SKM-1 treated with dmso at 0.1 percent for 144 hours (cell line): ENCODE results near the gene TSHB.
"Not testable (repeated sequence)": the region's sequence is repeated elsewhere in the genome, so short reads cannot be mapped to it uniquely, and the experiment has no call there.

Source experiments
- DNase-seq: peaks from one replicate; lab custom pipeline; 2025; ENCODE audit not compliant: unreplicated experiment; lab: John Stamatoyannopoulos, UW

Gene TSHB

DNA sequence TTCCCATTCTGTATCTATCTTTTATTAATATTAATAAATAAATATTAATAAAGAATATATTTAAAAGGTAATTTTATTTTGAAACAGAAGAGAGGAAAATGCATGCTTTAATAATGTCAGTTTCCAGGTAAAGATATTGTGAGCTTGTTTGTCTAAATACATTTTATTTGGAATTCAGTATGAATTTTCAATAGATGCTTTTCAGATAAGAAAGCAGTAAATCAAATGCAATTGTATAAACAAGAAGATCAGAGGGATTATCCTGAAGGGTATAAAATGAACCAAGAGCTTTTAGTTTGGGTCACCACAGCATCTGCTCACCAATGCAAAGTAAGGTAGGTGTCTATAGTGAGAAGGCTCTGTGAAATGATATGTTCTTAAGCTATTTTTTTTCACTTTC is at the start of gene TSHB:
TSS of gene TSHB (plus strand) at position 301 of the 400 bp plus-strand sequence. CDS start 3,537 bp downstream, outside the sequence.
- DNase-seq, result no peak

- DNase-seq, result no peak
Measured at GRCh38 chr1:114982251-114982650, 47.4 kb upstream of the TSHB start.

- DNase-seq, result no peak
Measured at GRCh38 chr1:114986286-114986685, 43.3 kb upstream of the TSHB start.

DNA sequence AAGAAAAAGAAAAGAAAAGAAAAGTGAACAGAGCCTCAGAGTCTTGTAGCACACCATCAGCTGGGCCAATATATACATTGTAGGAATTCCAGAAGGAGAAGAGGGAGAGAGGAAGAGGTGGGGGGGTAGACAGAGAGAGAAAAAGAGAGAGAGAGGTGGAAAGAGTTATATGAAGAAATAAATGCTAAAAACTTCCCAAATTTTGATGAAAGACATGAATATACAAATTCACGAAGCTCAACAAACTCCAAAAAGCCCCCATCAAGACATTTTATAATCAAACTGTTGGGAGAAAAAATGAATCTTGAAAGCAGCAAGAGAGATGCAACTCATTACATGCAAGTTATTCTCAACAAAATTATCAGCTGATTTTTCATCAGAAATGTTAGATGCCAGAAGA is 41.5 kb upstream of the TSHB start:
- DNase-seq, result no peak

DNA sequence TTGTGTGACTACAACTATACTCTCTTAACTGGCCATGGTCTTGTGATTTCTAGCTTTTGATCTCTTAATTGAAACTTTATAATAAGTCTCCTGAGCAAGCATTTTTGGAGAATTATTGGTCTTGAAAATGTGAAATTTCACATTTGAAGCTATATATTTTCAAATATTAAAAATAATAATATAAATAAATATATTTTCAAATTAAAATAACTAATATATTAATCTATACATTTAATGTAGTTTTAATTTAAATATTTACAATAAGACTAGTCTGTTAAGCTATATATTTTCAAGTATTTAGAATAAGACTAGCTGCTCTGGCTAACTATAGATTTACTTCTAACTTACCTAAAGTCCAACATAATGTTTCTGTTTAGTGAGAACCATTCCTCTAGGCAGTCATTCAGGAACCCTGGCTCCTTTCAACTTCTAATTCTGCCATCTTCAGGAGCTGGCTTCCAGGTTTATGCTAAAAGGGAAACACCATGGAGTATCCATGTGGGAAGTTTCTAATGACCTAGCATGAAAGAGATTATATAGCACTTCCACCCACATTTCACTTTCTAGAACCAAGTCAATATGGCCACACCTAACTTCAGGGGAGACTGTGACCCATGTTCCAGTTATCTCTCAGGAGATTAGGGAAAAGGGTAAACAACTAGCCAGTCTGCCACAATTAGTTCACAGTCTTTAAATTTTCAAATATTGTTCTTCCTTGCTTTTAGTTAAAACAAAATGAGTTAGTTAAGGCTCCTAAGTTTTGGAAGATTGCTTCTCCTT is 31.9 kb upstream of the TSHB start:
- DNase-seq, result no peak

DNA sequence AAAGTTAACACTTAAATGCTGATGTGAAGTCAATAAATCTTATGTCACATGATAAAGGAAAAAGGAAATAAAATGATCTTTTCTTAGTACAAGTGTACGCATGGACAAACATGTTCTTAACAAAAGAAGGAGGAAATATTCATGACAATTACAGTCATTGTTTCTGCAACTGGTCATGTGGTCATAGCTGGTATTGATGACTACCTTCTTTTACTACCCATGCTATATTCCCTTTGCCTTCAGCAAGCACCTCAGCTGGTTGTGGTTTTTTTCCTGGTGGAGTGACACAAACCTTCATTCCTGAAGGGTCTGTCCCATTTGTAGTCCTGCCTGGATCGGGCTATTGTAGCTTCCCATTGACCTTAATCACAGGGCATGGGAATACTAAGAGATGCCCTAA is 23.4 kb upstream of the TSHB start:
- DNase-seq, result no peak

- peak; percentile 21 for DNase-seq
Measured at GRCh38 chr1:115012006-115012405, 17.6 kb upstream of the TSHB start.

- DNase-seq, result no peak
Measured at GRCh38 chr1:115012434-115012833, 17.2 kb upstream of the TSHB start.

- no peak for DNase-seq
Measured at GRCh38 chr1:115013792-115014191, 15.8 kb upstream of the TSHB start.

GRCh38 chr1:115019549-115019948 is 10.1 kb upstream of the TSHB start:
- not testable (repeated sequence) for DNase-seq

GRCh38 chr1:115021145-115021544 is 8.5 kb upstream of the TSHB start:
- no peak for DNase-seq

DNA sequence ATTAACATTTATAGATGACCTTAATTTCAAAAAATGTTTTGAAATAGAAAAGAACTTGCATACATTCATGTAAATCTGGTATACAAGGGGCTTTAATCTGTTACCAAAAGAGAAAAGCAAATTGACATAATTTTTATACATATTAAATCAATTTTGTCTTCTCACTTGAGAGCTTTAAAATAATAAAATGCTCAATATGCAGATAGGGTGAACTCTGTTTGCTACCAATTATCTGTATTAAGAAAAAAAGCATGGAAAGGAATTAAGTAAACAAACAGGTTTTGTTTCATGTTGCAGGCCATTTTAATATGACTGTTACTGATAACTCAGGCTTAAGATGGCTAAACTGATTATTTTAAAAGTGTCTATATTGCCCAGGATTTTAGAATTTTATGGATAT is 6.0 kb upstream of the TSHB start:
- DNase-seq, result no peak

GRCh38 chr1:115031595-115031994 is 2.0 kb downstream of the TSHB start:
- no peak for DNase-seq

DNA sequence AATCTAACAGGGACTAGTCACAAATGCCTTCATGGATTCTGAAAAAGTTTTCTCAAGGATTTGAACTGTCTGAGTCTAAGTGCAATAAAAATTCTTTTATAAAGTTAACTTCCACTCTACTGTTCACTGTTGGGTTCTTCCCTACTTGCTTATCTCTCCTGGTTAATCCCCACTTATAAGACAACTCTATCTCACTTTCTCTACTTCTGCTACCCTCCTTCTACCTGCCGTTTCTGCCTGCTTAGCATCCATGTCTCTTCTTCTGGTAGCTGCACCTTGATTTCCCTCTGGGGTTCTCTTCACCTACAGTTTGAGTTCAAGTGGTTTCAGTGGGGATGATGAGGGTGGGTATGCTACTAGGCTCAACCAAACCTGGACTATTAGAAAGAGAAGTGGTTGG is 6.0 kb downstream of the TSHB start:
- no peak for DNase-seq

DNA sequence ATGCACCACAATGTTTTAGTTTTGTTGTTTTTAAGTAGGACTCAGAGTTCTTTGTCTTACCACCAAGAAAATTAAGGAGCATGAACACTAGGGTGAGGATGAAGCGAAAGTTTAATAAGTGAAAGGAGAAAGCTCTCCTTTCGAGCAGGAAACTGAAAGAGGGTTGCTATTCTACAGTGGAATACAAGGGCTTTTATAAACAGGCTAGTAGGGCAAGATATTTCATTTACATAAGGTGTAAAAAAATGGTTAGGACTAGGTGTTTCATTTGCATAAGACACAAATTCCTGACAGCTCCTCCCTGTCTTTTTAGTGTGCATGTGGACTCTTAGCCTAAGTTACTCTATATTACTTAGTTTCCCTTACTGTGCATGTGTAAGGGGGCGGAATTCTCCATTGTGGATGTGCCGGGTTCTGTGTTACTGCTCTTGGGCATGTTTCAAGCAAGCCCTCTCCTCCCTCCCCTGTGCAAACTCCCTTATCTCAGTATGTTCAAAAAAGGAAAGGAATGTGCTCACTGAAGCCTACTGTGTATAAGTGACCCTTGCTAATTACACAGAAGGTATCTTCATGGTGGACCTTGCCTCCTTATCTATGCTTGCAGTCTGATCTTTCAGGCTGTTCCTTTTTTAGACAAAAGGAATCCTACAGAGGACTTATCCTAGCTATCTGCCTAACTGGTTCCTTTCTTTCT is 7.3 kb downstream of the TSHB start:
- DNase-seq, result no peak

DNA sequence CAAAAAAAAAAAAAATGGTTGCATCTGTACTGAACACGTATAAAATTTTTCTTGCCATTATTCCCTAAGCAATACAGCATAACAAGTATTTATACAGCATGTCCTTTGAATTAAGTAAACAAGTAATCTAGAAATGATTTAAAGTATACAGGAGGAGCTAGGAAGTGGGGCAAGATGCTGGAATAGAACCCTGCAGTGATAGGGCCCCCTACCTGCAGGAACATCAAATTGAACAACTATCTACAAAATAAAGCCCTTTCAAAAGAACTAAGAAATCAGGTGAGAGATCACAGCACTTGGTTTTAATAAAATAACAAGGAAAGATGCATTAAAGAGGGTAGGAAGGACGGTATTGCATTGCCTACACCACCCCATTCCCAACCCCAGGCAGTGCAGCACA is 10.9 kb downstream of the TSHB start:
- DNase-seq, result no peak

- DNase-seq, result no peak
Measured at GRCh38 chr1:115041654-115042053, 12.0 kb downstream of the TSHB start.

DNA sequence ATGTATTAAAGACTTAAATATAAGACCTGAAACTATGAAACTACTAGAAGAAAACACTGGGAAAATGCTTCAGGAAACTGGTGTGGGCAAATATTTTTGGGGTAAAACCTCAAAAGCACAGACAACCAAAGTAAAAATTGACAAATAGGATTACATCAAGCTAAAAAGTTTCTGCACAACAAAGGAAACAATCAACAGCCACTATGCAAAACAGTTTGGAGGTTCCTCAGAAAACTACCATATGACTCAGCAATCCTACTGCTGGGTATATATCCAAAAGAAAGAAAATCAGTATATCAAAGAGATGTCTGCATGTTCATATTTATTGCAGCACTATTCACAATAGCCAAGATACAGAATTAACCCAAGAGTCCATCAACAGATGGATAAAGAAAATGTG is 17.1 kb downstream of the TSHB start:
- no peak for DNase-seq

GRCh38 chr1:115051850-115052249 is 22.2 kb downstream of the TSHB start:
- no peak for DNase-seq

DNA sequence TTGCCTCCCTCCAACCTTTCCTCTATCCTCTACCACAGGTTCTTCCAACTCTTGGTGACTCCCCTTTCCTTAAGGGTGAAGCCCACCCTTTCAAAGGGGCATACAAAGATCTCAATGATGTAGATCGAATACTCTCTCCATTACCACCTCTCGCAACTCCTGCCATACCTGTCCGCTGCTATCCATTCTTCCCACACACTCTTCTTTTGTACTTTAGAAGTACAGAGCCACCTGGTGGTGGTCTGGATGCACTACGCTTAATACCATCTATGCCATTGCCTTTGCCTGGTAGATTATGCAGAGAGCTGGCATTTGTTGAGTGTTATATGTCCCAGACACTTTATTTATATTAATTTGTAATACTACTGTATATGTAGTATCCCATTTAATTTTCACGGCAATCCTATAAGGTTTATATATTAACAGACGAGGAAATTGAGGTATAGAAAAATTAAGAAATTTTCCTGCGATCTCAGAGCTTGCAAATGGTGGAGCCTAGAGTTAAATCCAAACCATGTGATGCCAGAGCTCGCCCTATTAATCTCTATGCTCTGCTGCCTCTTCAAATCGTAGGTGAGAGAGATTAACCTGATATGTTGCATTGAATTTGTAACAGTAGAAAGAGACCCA is 22.9 kb downstream of the TSHB start:
- peak; percentile 71 for DNase-seq

DNA sequence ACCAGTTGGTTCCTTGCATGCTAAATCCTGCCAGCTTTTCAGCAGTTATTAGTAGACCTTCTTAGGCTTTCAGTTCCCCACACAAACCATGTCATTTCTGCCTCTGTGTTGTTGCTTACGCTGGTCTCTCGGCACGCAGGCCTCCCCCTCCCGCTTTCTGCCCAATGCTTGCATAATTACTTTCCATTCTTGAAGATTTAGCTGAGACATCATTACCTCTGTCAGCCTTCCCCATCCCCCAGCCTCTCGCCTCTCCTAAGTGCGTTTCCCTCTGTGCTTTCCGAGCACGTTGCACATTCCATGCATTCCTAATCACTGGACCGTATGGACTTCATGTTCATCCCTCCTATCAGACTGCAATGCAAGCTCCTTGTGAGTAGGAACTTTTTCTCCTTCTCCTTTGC is 26.8 kb downstream of the TSHB start:
- no peak for DNase-seq

- no peak for DNase-seq
Measured at GRCh38 chr1:115057661-115058254, 28.1 kb downstream of the TSHB start.
